Stomach (tissue), 4 donors: Measurements from ENCODE around the gene COCH.

Experiments used
- EP300 ChIP-seq: sonication (generic); formaldehyde crosslinking; IDR thresholded peaks from one replicate; pipeline ENCODE4 v1.6.1; 2017; ENCODE audit warnings: antibody characterized with exemption
- POLR2A ChIP-seq, 4 donors: fragments of 450-650 bp; IDR thresholded peaks; one replicate each; pipeline ENCODE4 v1.6.1; 2016; ENCODE audit warnings: antibody characterized with exemption in 4 of 4, control low read depth in 2 of 4, mild to moderate bottlenecking in 1 of 4, moderate library complexity in 1 of 4
- POLR2AphosphoS5 ChIP-seq, 3 donors: sonication (generic); formaldehyde crosslinking; IDR thresholded peaks; one replicate each; pipeline ENCODE4 v1.6.1; 2016; ENCODE audit warnings: antibody characterized with exemption in 3 of 3
- TF ChIP-seq, protein P1 (sequence below), 7 experiments: fragments of 450-650 bp in 4 of 7; fragments of 200-600 bp in 3 of 7; sonication (generic) in 3 of 7; IDR thresholded peaks; one replicate each; pipeline ENCODE4 v1.5.1; 2016 to 2019; ENCODE audit warnings: antibody characterized with exemption in 7 of 7, control low read depth in 2 of 7, mild to moderate bottlenecking in 1 of 7

DNA sequence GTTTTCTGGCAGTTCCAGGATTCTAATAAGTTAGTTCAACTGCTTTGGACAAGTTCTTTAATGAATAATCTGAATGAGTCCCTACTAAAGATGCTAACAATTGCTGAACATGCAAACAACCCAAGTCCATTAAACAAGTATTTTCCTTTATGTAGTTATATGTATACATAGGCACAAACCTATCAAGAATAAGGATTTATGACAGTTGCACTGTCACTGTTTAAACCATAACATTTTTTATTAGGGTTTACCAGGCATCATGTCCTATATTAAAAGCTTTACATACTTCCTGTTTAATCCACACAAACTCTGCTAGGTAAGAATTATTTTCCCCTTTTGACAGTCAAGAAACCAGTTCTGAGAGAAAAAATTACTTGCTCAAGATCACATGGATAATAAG, 31.9 kb upstream of the COCH start:
- TF ChIP-seq, protein P1, sequence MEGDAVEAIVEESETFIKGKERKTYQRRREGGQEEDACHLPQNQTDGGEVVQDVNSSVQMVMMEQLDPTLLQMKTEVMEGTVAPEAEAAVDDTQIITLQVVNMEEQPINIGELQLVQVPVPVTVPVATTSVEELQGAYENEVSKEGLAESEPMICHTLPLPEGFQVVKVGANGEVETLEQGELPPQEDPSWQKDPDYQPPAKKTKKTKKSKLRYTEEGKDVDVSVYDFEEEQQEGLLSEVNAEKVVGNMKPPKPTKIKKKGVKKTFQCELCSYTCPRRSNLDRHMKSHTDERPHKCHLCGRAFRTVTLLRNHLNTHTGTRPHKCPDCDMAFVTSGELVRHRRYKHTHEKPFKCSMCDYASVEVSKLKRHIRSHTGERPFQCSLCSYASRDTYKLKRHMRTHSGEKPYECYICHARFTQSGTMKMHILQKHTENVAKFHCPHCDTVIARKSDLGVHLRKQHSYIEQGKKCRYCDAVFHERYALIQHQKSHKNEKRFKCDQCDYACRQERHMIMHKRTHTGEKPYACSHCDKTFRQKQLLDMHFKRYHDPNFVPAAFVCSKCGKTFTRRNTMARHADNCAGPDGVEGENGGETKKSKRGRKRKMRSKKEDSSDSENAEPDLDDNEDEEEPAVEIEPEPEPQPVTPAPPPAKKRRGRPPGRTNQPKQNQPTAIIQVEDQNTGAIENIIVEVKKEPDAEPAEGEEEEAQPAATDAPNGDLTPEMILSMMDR (IDR thresholded peaks at IDR 0.05): no peak
- no peak for TF ChIP-seq POLR2A (IDR thresholded peaks at IDR 0.05)
- TF ChIP-seq POLR2AphosphoS5 (IDR thresholded peaks at IDR 0.05): no peak
- TF ChIP-seq EP300: no peak
